B cell (primary cell): ENCODE data around the gene ELP2. TPM values are rescaled to one million over a fixed set of nuclear protein-coding genes. Genes with fewer than 3 reads are reported as not detected.

Source experiments
- ATAC-seq: fragments of 200-7000 bp; cut with Tn5 transposase; one replicate; pipeline ENCODE4 v1.10.0; 2021; ENCODE audit warnings: low read depth, mild to moderate bottlenecking, moderate number of reproducible peaks, moderate library complexity
- CTCF ChIA-PET: fragments of 350-600 bp; sonication (Branson Sonifier 250); formaldehyde crosslinking; loops from one replicate; lab custom pipeline; 2021; ENCODE audit warnings: antibody characterized with exemption, inconsistent platforms; lab: Charles Lee
- POLR2A ChIA-PET: fragments of 350-600 bp; sonication (Branson Sonifier 250); formaldehyde crosslinking; loops from one replicate; lab custom pipeline; 2021; ENCODE audit warnings: antibody characterized with exemption; lab: Charles Lee
- DNase-seq: peaks from one replicate; pipeline ENCODE4 v3.0.0; 2013
- H2AFZ ChIP-seq: 2 replicates; pipeline ENCODE4 v1.6.1; 2012; ENCODE audit warnings: mild to moderate bottlenecking, low read depth, low read length; ENCODE audit not compliant: insufficient read depth, poor library complexity, severe bottlenecking
- H3K27ac ChIP-seq, 2 donors: 1 replicate in 1 of 2; 2 replicates in 1 of 2; pipeline ENCODE4 v1.5.1; 2012 to 2013; ENCODE audit warnings: low read length in 2 of 2, mild to moderate bottlenecking in 2 of 2, moderate library complexity in 1 of 2
- H3K27me3 ChIP-seq, 4 experiments: fragments of 200-600 bp in 1 of 4; sonication (generic) in 1 of 4; replicated peaks in 1 of 4; 1 replicate in 2 of 4; 2 replicates in 2 of 4; pipeline versions ENCODE4 v1.6.1 to v1.7.0; 2013 to 2016; ENCODE audit warnings: low read length in 3 of 4, mild to moderate bottlenecking in 2 of 4, mixed read lengths in 1 of 4, moderate library complexity in 1 of 4; ENCODE audit not compliant: insufficient read depth in 4 of 4, control insufficient read depth in 3 of 4; ENCODE audit errors: control extremely low read depth in 1 of 4
- H3K36me3 ChIP-seq, 2 experiments: replicated peaks in 1 of 2; 1 replicate in 1 of 2; 2 replicates in 1 of 2; pipeline versions ENCODE4 v1.6.1 to v1.7.1; 2013; ENCODE audit warnings: low read length in 1 of 2; ENCODE audit not compliant: insufficient read depth in 2 of 2, control insufficient read depth in 1 of 2; ENCODE audit errors: control extremely low read depth in 1 of 2, extremely low read depth in 1 of 2
- H3K4me1 ChIP-seq, 2 donors: fragments of 200-600 bp in 1 of 2; sonication (generic) in 1 of 2; 1 replicate in 1 of 2; 2 replicates in 1 of 2; pipeline versions ENCODE4 v1.5.1 to v1.6.1; 2013 to 2017; ENCODE audit warnings: low read length in 2 of 2; ENCODE audit not compliant: control insufficient read depth in 2 of 2, insufficient read depth in 2 of 2
- H3K4me2 ChIP-seq: replicated peaks from 2 replicates; pipeline ENCODE3; 2012; ENCODE audit warnings: mild to moderate bottlenecking, low read depth, low read length; ENCODE audit not compliant: poor library complexity, severe bottlenecking
- H3K4me3 ChIP-seq, 5 experiments: fragments of 200-600 bp in 1 of 5; sonication (generic) in 1 of 5; 1 replicate in 3 of 5; 2 replicates in 2 of 5; pipeline versions ENCODE4 v1.5.1 to v1.7.0; 2011 to 2016; ENCODE audit warnings: low read length in 4 of 5, mild to moderate bottlenecking in 4 of 5, low read depth in 2 of 5, control low read depth in 1 of 5, moderate library complexity in 1 of 5; ENCODE audit not compliant: insufficient read depth in 1 of 5; ENCODE audit errors: control extremely low read depth in 1 of 5, extremely low read depth in 1 of 5
- H3K79me2 ChIP-seq: fragments of 200-600 bp; sonication (generic); one replicate; pipeline ENCODE4 v1.6.0; 2016; ENCODE audit warnings: low read length; ENCODE audit not compliant: control insufficient read depth, insufficient read depth
- H3K9ac ChIP-seq: fragments of 200-600 bp; sonication (generic); 2 replicates; pipeline ENCODE4 v1.6.1; 2017; ENCODE audit warnings: mild to moderate bottlenecking, low read length, moderate library complexity
- H3K9me3 ChIP-seq, 3 donors: one replicate each; pipeline versions ENCODE4 v1.6.1 to v1.7.1; 2013; ENCODE audit warnings: low read length in 2 of 3; ENCODE audit not compliant: control insufficient read depth in 2 of 3, insufficient read depth in 1 of 3; ENCODE audit errors: control extremely low read depth in 1 of 3
- H4K20me1 ChIP-seq: 2 replicates; pipeline ENCODE4 v1.6.0; 2012; ENCODE audit warnings: mild to moderate bottlenecking, low read length; ENCODE audit not compliant: insufficient read depth, control insufficient read depth, poor library complexity, severe bottlenecking
- H3K27ac Mint-ChIP-seq: one replicate; pipeline ENCODE4 v1.8.0; 2021; ENCODE audit warnings: mixed read lengths
- H3K27me3 Mint-ChIP-seq: one replicate; pipeline ENCODE4 v1.8.0; 2021; ENCODE audit warnings: mixed read lengths
- H3K4me1 Mint-ChIP-seq: one replicate; pipeline ENCODE4 v1.8.0; 2021; ENCODE audit warnings: mixed read lengths
- H3K4me3 Mint-ChIP-seq: one replicate; pipeline ENCODE4 v1.8.0; 2021; ENCODE audit warnings: mixed read lengths
- H3K9me3 Mint-ChIP-seq: one replicate; pipeline ENCODE4 v1.8.0; 2022; ENCODE audit warnings: mixed read lengths; ENCODE audit not compliant: insufficient read depth
- CTCF ChIP-seq: fragments of 200-600 bp; IDR thresholded peaks from one replicate; pipeline ENCODE4 v1.8.0; 2022; ENCODE audit warnings: antibody characterized with exemption, mild to moderate bottlenecking
- EZH2 ChIP-seq: IDR thresholded peaks from 2 replicates; pipeline ENCODE4 v1.6.1; 2012; ENCODE audit warnings: borderline replicate concordance, low read depth, mild to moderate bottlenecking, moderate library complexity, low read length; ENCODE audit not compliant: insufficient read depth, poor library complexity, severe bottlenecking
- WGBS: methylation state at CpG from one replicate; pipeline ENCODE4 v1.1.5; 2013; ENCODE audit warnings: missing lambda C conversion rate; ENCODE audit not compliant: insufficient coverage; 5-methylcytosine and 5-hydroxymethylcytosine counted together
- intact Hi-C: fragments of 100-400 bp; cut with micrococcal nuclease; formaldehyde crosslinking; loops from one replicate; pipeline ENCODE4 v1.10.0; 2022
- polyA plus RNA-seq: library from polyadenylated mRNA; depleted of rRNA; stranded (reverse); fragments of >200 nt; gene quantifications from 2 replicates; pipeline ENCODE4 v1.2.3, GENCODE V29; 2012
- total RNA-seq, 2 donors: library from RNA; stranded (reverse); fragments of 120-200 nt in 1 of 2; gene quantifications; 1 replicate in 1 of 2; 2 replicates in 1 of 2; pipeline versions ENCODE4 v1.2.3 to v1.2.4, GENCODE V29; 2013 to 2022

Gene ELP2
- total and polyA plus RNA-seq, 2 donors (not counting 1 experiment from before 2014, with no cell fraction given) = 45.7 to 137 TPM

- Histone ChIP-seq H3K79me2 (no peaks in the 10 kb centered on the region), H3K27ac (no peak overlapping the region), H3K4me3 (no peak overlapping the region), H3K36me3 (peaks cover 13 to 48% of the 10 kb centered on the region in 2 experiments), H2AFZ (no peak overlapping the region), H3K4me2 (no peak overlapping the region), H3K9me3 (no peaks in the 10 kb centered on the region), H3K9ac (no peak overlapping the region), H4K20me1 (no peaks in the 10 kb centered on the region), H3K4me1 (peaks cover 11 to 16% of the 10 kb centered on the region in 2 donors), H3K27me3 (no peaks in the 10 kb centered on the region)
- intact Hi-C loops = no loop called here
- no peak overlapping the region for H3K27ac Mint-ChIP-seq
- peaks cover 17% of the 10 kb centered on the region for H3K4me1 Mint-ChIP-seq
- WGBS = 100% methylated on average over 2 of the region's 3 CpGs
- no peaks in the 10 kb centered on the region for H3K9me3 Mint-ChIP-seq
- H3K27me3 Mint-ChIP-seq = no peaks in the 10 kb centered on the region
- no peak for DNase-seq
- CTCF ChIA-PET = interaction anchor here (0.7 kb wide), 1 partner anchor 43 kb away, joined by 4 read pairs; no protein-coding TSS in a partner anchor
- TF ChIP-seq EZH2 = no peak
- no peak for TF ChIP-seq CTCF
- ATAC-seq = no peak
- POLR2A ChIA-PET = no interaction called here
- H3K4me3 Mint-ChIP-seq = no peak overlapping the region
These were observed 48.2 kb downstream of the ELP2 start for GRCh38 chr18:36177913-36178312.

GRCh38 chr18:36179562-36180355, 50.1 kb downstream of the ELP2 start:
- Histone ChIP-seq H3K4me3 (no peak overlapping the region), H3K4me1 (peaks cover 11 to 16% of the 10 kb centered on the region in 2 donors), H4K20me1 (no peaks in the 10 kb centered on the region), H3K9me3 (no peaks in the 10 kb centered on the region), H3K9ac (no peak overlapping the region), H2AFZ (no peak overlapping the region), H3K36me3 (peaks cover 9 to 30% of the 10 kb centered on the region in 2 experiments), H3K79me2 (no peaks in the 10 kb centered on the region), H3K4me2 (no peak overlapping the region), H3K27ac (no peak overlapping the region), H3K27me3 (no peaks in the 10 kb centered on the region)
- POLR2A ChIA-PET = no interaction called here
- CTCF ChIA-PET = no interaction called here
- Mint-ChIP-seq H3K4me1 (peaks cover 18% of the 10 kb centered on the region), H3K27ac (peak overlapping the region; percentile 54), H3K4me3 (no peak overlapping the region), H3K27me3 (no peaks in the 10 kb centered on the region), H3K9me3 (no peaks in the 10 kb centered on the region)
- ATAC-seq (no peak), DNase-seq (peak; percentile 25)
- intact Hi-C loops = no loop called here
- WGBS = 43% methylated on average over 5 of the region's 7 CpGs
- TF ChIP-seq CTCF (no peak), EZH2 (no peak)
